Psoas muscle (tissue), 8 donors: Measurements from ENCODE around the gene GAS2. TPM values are rescaled to one million over a fixed set of nuclear protein-coding genes. Genes with fewer than 3 reads are reported as not detected.

Experiments used
- ATAC-seq, 4 donors: fragments of 200-7000 bp; cut with Tn5 transposase; one replicate each; pipeline ENCODE4 v1.9.1; 2020; ENCODE audit warnings: moderate library complexity in 3 of 4, mild to moderate bottlenecking in 2 of 4
- DNase-seq, 2 donors: peaks; one replicate each; pipeline ENCODE4 v3.0.0-alpha.2; 2020
- H3K27ac ChIP-seq: fragments of 200-600 bp; one replicate; pipeline ENCODE4 v1.8.0; 2022
- H3K27me3 ChIP-seq, 3 donors: fragments of 200-600 bp in 1 of 3; one replicate each; pipeline versions ENCODE4 v1.6.1 to v1.8.0; 2013 to 2022; ENCODE audit warnings: low read length in 2 of 3, mild to moderate bottlenecking in 2 of 3, moderate library complexity in 1 of 3; ENCODE audit not compliant: insufficient read depth in 3 of 3
- H3K36me3 ChIP-seq, 2 donors: fragments of 200-600 bp in 1 of 2; one replicate each; pipeline versions ENCODE4 v1.6.1 to v1.8.0; 2013 to 2022; ENCODE audit warnings: low read depth in 1 of 2, mild to moderate bottlenecking in 1 of 2, moderate library complexity in 1 of 2; ENCODE audit not compliant: insufficient read depth in 1 of 2
- H3K4me1 ChIP-seq: fragments of 200-600 bp; one replicate; pipeline ENCODE4 v1.8.0; 2022
- H3K4me3 ChIP-seq: fragments of 200-600 bp; one replicate; pipeline ENCODE4 v1.8.0; 2022; ENCODE audit warnings: mild to moderate bottlenecking
- H3K9me3 ChIP-seq: fragments of 200-600 bp; one replicate; pipeline ENCODE4 v1.8.0; 2022
- WGBS, 3 donors: extraction: QIAGEN DNeasy Blood & Tissue Kit; methylation state at CpG; one replicate each; pipeline versions ENCODE4 v1.1.6 to v1.1.7; 2013; 5-methylcytosine and 5-hydroxymethylcytosine counted together
- intact Hi-C, 2 donors: fragments of 100-400 bp; cut with DNase I; formaldehyde crosslinking; loops; one replicate each; pipeline versions ENCODE4 v1.11.0 to v1.14.2; 2022
- polyA plus RNA-seq, 3 donors: library from polyadenylated mRNA; stranded (reverse); fragments of 200-250 nt; gene quantifications; one replicate each; pipeline ENCODE4 v1.2.3, GENCODE V29; 2013
- total RNA-seq, 4 donors: library from RNA; stranded (reverse); fragmentation: NEBNext Ultra II Directional in 2 of 4; extraction: Animal tissue kit (Norgen Biotek cat#: 25700) in 2 of 4; gene quantifications; one replicate each; pipeline versions ENCODE4 v1.2.1 to v1.2.4, GENCODE V29; 2021 to 2023
- TF ChIP-seq, protein P1 (sequence below): fragments of 200-600 bp; IDR thresholded peaks from one replicate; pipeline ENCODE4 v1.8.0; 2022; ENCODE audit warnings: antibody characterized with exemption
- donor health status: healthy with polysubstance abuse.
- donor health status: DM: no; HTN: no; CAD: no; lungs with moderate emphysema.
- donor health status: Bipolar disorder and iron deficiency.
- donor health status: healthy.
- donor health status: DM: yes; HTN: yes; CAD: no.
- donor health status: DM: no; HTN: no; CAD: no.
- donor health status: DM: no; HTN: no; CAD: no.
- donor health status: DM: yes; HTN: yes; CAD: no.

GAS2 gene
- total and polyA plus RNA-seq, 7 donors: 0.51 to 4.6 (median 2.8) TPM

DNA sequence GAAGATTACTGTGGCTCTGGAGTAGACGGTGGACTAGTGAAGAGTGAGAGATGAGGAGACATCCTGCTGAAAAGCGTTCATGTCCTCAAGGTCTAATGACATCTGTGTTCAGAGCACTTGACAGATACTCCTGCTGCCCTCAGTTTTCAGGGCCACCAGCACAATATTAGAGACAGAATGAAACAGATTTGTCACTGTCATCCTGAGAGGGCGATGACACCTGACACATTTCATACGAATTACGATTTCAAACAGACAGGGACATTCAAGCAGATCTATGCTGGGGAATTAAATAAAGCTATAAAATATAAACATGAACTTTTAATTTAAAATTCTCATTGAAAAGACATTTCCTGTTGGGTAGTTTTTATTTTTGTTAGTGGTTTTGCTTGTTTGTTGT is 134.1 kb downstream of the GAS2 start:
- TF ChIP-seq, protein P1, sequence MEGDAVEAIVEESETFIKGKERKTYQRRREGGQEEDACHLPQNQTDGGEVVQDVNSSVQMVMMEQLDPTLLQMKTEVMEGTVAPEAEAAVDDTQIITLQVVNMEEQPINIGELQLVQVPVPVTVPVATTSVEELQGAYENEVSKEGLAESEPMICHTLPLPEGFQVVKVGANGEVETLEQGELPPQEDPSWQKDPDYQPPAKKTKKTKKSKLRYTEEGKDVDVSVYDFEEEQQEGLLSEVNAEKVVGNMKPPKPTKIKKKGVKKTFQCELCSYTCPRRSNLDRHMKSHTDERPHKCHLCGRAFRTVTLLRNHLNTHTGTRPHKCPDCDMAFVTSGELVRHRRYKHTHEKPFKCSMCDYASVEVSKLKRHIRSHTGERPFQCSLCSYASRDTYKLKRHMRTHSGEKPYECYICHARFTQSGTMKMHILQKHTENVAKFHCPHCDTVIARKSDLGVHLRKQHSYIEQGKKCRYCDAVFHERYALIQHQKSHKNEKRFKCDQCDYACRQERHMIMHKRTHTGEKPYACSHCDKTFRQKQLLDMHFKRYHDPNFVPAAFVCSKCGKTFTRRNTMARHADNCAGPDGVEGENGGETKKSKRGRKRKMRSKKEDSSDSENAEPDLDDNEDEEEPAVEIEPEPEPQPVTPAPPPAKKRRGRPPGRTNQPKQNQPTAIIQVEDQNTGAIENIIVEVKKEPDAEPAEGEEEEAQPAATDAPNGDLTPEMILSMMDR: no peak
- WGBS, 3 donors: 86 to 92% (median 87%) methylated on average over 5 of the region's 5 CpGs
- ATAC-seq: peak in 1 of 4 donors; percentile 35
- no peak overlapping the region for H3K27ac ChIP-seq
- H3K36me3 ChIP-seq: no peaks in the 10 kb centered on the region
- H3K27me3 ChIP-seq: no peaks in the 10 kb centered on the region
- no peak for DNase-seq
- intact Hi-C loops: no loop called here
- no peaks in the 10 kb centered on the region for H3K9me3 ChIP-seq
- H3K4me1 ChIP-seq: peaks cover 6% of the 10 kb centered on the region
- no peak overlapping the region for H3K4me3 ChIP-seq

DNA sequence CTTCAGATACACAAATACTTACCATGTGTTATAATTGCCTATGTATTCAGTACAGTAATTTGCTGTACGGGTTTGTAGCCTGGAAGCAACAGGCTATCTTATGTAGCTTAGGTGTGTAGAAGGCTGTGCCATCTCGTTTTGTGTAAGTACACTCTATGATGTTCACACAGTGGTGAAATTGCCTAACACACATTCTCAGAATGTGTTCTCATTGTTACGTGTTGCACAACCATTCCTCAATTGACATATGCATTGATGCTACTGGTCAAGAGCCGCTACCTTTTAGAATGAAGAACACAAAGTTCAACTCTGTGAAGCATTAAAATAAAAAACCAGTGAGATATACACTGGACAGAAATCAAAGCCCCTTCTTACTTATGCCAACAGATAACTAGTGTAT is 136.4 kb downstream of the GAS2 start:
- no peak overlapping the region for H3K27ac ChIP-seq
- TF ChIP-seq, protein P1: no peak
- WGBS, 3 donors: 85 to 91% (median 87%) methylated on average over 4 of the region's 4 CpGs
- H3K4me3 ChIP-seq: no peak overlapping the region
- no peaks in the 10 kb centered on the region for H3K27me3 ChIP-seq
- no peaks in the 10 kb centered on the region for H3K9me3 ChIP-seq
- H3K36me3 ChIP-seq: no peaks in the 10 kb centered on the region
- ATAC-seq: no peak
- no peak for DNase-seq
- intact Hi-C loops: no loop called here
- H3K4me1 ChIP-seq: peaks cover 6% of the 10 kb centered on the region

DNA sequence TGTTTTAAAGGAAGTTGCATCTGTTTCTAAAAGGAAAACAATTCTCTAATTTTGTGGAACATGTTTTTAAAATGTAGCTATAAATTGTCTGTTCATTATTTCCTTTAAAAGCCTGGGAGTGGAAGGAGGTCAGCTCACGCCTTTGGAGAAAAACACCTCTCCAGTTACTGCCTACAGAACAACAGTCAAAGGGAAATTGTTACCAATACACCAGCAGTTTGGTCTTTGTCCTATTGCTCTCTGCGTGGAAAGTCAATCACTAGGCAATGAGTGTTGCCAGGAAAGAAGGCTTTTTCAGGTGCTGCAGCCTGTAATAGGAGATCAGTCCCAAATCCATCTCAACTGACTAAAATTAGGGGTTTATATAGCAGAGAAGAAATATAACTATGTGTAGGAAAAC is 141.0 kb downstream of the GAS2 start:
- ATAC-seq: no peak

DNA sequence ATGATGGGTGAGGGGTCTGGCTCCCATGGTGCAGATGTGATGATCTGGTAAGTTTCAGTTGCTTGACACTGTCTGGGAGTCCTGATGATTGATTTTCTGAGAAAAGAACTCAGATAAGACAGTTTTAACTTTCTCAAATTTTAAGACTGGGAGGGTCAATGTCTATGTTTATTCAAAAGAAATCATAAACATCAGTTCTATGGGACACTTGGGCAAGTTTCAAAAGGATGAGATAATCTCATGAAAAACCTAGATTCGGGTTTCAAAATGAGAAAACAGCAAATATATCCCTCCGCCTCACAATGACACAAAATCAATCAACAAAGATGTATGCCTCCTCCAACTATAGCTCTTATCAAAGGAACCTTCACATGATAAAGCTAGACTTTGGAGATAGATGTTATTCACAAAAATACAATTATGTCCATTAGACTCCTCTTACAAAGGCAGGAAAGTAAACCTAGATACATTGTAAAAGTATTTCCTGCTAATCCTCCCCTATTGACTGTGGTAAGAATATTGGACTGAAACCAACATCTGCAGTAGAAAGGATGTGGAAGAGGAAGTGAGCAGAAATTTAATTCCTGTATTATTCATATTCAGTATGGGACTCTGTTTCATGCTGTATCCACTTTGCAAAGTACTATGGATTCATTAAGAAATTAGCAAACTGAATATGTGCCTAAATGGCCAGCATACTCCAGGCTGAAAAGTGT is 141.6 kb downstream of the GAS2 start:
- Histone ChIP-seq H3K27ac (peak overlapping the region; percentile 47), H3K36me3 (no peaks in the 10 kb centered on the region), H3K4me1 (peaks cover 17% of the 10 kb centered on the region), H3K4me3 (no peak overlapping the region), H3K27me3 (no peaks in the 10 kb centered on the region), H3K9me3 (no peaks in the 10 kb centered on the region)
- 71 to 76% (median 72%) methylated on average over 2 of the region's 2 CpGs for WGBS, 3 donors
- peak in 3 of 4 donors; percentile 26 to 42 (median 42) for ATAC-seq
- intact Hi-C loops: no loop called here
- TF ChIP-seq, protein P1: no peak
- DNase-seq: no peak

More for the DNA sequence above, 141.0 kb downstream of the GAS2 start:
- Histone ChIP-seq H3K27ac (no peak overlapping the region), H3K9me3 (no peaks in the 10 kb centered on the region), H3K4me1 (peaks cover 17% of the 10 kb centered on the region), H3K27me3 (no peaks in the 10 kb centered on the region), H3K4me3 (no peak overlapping the region), H3K36me3 (no peaks in the 10 kb centered on the region)
- no peak for DNase-seq
- TF ChIP-seq, protein P1: no peak
- WGBS, 3 donors: 56 to 64% (median 64%) methylated on average over 2 of the region's 2 CpGs
- intact Hi-C loops: no loop called here
